ENCODE results near the gene TMEM91. TPM values are rescaled to one million over a fixed set of nuclear protein-coding genes. Genes with fewer than 3 reads are reported as not detected.

The TMEM91 gene
- total and polyA plus RNA-seq, 7 donors, result 0.88 to 3.1 (median 2.0) TPM

GRCh38 chr19:41392775-41393174 is 16.4 kb downstream of the TMEM91 start:
- peaks cover 4 to 52% of the 10 kb centered on the region in 2 donors for H3K36me3 ChIP-seq (ENCODE audit: insufficient read depth in 1 of 2, low read depth in 1 of 2)
- no peak overlapping the region for H3K4me3 ChIP-seq
- TF ChIP-seq CTCF (IDR thresholded peaks at IDR 0.05), result no peak
- no peaks in the 10 kb centered on the region for H3K9me3 ChIP-seq
- DNase-seq (no peak), ATAC-seq (no peak)
- intact Hi-C loops (cut with DNase I), result no loop called here
- H3K27ac ChIP-seq, result no peak overlapping the region
- H3K27me3 ChIP-seq (ENCODE audit: insufficient read depth in 3 of 3, low read length in 2 of 3), result no peaks in the 10 kb centered on the region
- H3K4me1 ChIP-seq, result no peaks in the 10 kb centered on the region
- WGBS, 3 donors, result 67 to 72% (median 71%) methylated on average over 12 of the region's 12 CpGs

- Histone ChIP-seq H3K4me3 (no peak overlapping the region), H3K27ac (no peak overlapping the region), H3K27me3 (ENCODE audit: insufficient read depth in 3 of 3, low read length in 2 of 3) (no peaks in the 10 kb centered on the region), H3K4me1 (peaks cover 12% of the 10 kb centered on the region), H3K36me3 (ENCODE audit: insufficient read depth in 1 of 2, low read depth in 1 of 2) (peaks cover 4 to 26% of the 10 kb centered on the region in 2 donors), H3K9me3 (no peaks in the 10 kb centered on the region)
- intact Hi-C loops (cut with DNase I), result loop anchor here in 1 of 2 donors (5.0 kb wide), 1 partner anchor 42 kb away; the partner anchor contains the start of gene DMAC2
- no peak for DNase-seq
- 57 to 62% (median 61%) methylated on average over 6 of the region's 6 CpGs for WGBS, 3 donors
- ATAC-seq, result no peak
- no peak for TF ChIP-seq CTCF (IDR thresholded peaks at IDR 0.05)
Measured at GRCh38 chr19:41395355-41395754, 19.0 kb downstream of the TMEM91 start.

GRCh38 chr19:41397086-41398049 is 21.0 kb downstream of the TMEM91 start, which contains the start of the genes BCKDHA and EXOSC5:
TSS of gene BCKDHA (plus strand) at chr19:41397818. CDS start at chr19:41397828, 10 bp downstream.
TSS of gene EXOSC5 (minus strand) at chr19:41397359. CDS start at chr19:41397328, 31 bp downstream.
- H3K9me3 ChIP-seq, result no peaks in the 10 kb centered on the region
- H3K27me3 ChIP-seq (ENCODE audit: insufficient read depth in 3 of 3, low read length in 2 of 3), result no peaks in the 10 kb centered on the region
- peaks cover 0 to 6% of the 10 kb centered on the region in 2 donors for H3K36me3 ChIP-seq (ENCODE audit: insufficient read depth in 1 of 2, low read depth in 1 of 2)
- TF ChIP-seq CTCF (IDR thresholded peaks at IDR 0.05), result no peak
- H3K4me1 ChIP-seq, result peaks cover 12% of the 10 kb centered on the region
- peak within 1 kb of the TSS; percentile 93 for H3K27ac ChIP-seq
- DNase-seq (peak; percentile 100), ATAC-seq (peak; percentile 97 to 99 (median 98))
- H3K4me3 ChIP-seq, result peak within 1 kb of the TSS; percentile 89
- WGBS, 3 donors, result 0 to 1% (median 0%) methylated on average over 50 of the region's 50 CpGs
- intact Hi-C loops (cut with DNase I), result loop anchor here in 1 of 2 donors (5.0 kb wide), 1 partner anchor 40 kb away; the partner anchor contains the start of gene DMAC2

- WGBS, 3 donors, result 0% methylated on average over 5 of the region's 5 CpGs
- intact Hi-C loops (cut with DNase I), result loop anchor here in 1 of 2 donors (5.0 kb wide), 1 partner anchor 39 kb away; the partner anchor contains the start of gene DMAC2
- Histone ChIP-seq H3K27ac (peak overlapping the region; percentile 93), H3K9me3 (no peaks in the 10 kb centered on the region), H3K4me3 (peak overlapping the region; percentile 89), H3K36me3 (ENCODE audit: insufficient read depth in 1 of 2, low read depth in 1 of 2) (peaks cover 0 to 7% of the 10 kb centered on the region in 2 donors), H3K4me1 (peaks cover 13% of the 10 kb centered on the region), H3K27me3 (ENCODE audit: insufficient read depth in 3 of 3, low read length in 2 of 3) (no peaks in the 10 kb centered on the region)
- DNase-seq, result no peak
- no peak for ATAC-seq
- TF ChIP-seq CTCF (IDR thresholded peaks at IDR 0.05), result no peak
Measured at GRCh38 chr19:41398050-41398418, 21.7 kb downstream of the TMEM91 start.
